HG03064 (cell line): ENCODE measurements around the gene TPSD1.
"Not testable (repeated sequence)": the region's sequence is repeated elsewhere in the genome, so short reads cannot be mapped to it uniquely, and the experiment has no call there.

ENCODE experiments used
- ATAC-seq: cut with Tn5 transposase; IDR thresholded peaks from one replicate; pipeline ENCODE4 v1.9.1; 2021; ENCODE audit warnings: low read depth; ENCODE audit not compliant: unreplicated experiment

Gene TPSD1

GRCh38 chr16:1220841-1221627, 34.8 kb upstream of the TPSD1 start:
- no peak for ATAC-seq

DNA sequence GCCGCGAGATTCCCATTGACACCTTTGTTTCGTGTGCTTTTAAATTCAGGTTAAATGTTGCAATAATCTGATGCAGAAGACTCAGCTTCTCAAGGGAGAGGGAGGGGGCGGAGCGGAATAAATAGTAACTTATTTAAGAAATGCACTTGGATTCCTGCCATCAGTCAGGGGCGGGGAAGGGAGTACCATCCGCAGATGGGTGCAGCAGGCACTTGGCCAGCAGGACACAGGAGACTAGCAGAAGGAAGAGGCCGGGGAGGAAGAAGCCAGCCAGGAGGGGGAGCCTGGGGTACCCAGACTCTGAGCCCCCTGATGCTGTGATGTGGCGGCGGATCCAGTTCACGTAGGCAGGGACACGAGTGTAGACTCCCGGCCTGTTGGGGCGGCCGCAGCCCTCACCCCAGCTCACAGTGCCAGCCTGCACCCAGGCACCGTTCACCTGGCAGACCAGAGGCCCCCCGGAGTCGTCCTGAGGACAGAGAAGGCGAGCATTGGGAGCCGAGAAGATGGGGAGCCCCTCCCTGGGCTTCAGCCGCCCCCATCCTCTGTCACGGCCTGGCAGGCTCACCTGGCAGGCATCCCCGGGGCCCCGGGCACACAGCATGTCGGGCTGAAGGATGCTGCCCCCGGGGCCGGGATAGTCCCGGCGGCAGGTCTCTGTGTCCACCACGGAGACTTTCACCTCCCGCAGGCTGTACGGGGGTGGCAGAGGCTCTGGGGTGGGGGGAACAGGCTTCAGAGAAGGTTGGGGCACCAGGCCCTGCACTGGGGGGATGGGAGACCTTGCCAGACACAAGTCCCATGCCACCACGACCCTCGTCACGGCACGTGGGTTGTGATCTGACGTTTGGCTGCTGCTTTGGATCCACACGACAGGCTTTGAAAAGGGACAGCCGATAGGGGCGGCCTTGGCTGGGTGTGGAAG, 34.0 kb upstream of the TPSD1 start:
- ATAC-seq, result no peak

DNA sequence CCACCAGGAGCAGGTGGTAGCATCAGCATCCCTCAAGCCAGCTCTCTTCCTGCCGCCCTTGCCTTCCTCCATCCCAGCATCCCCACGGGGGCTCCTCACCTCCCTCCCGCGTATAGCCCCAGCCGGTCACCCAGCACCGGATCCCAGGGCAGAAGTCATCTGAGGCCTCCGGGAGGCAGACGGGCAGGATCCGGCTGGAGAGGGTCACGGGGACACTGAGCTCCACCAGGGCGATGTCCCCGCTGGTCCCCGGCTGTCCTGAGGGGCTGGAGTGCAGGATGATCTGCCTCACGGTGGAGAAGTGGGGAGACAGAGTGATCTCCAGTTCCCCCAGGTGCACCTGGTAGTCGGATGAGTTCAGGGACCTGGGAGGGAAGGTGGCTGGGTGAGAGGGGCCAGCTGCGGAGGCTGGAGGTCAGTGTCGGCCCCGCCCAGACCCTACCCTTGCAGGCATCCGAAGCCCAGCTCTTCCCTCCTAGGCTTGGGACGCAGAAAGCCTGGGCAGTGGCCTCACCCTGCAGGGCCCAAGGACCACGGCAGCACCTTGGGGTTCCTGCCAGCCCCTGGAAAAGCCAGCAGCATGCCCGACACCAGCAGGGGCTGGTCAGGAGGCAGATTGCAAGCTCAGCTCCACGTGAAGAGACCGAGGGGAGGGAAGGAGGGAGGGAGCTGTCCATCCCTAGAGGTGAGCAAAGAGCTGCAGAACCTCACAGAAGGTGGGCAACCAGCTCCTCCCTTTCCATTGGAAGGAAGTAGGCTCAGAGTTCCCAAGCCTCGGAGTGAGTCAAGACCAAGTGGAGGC, 33.1 kb upstream of the TPSD1 start:
- ATAC-seq, result no peak

GRCh38 chr16:1223355-1224214, 32.3 kb upstream of the TPSD1 start:
- ATAC-seq, result no peak

DNA sequence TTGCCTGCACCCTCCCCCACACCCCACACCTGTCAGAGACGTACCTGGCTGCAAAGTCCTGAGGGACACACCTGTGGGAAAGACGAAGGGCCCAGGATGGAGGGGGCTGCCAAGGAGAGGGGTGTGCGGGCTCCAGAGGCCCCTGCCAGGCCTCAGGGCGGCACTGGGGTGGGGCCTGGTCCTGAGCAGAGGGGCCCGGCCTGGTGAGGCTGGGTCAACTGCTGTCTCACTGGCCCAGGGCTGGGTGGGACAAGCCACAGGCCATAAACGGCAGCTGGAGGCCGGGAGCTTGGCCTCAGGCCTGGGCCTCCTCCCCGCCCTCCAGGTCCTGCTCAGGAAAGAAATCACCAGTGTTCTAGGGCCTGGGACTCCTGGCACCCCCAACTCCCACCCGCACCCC, 31.3 kb upstream of the TPSD1 start:
- ATAC-seq, result no peak

GRCh38 chr16:1225051-1225451, 30.8 kb upstream of the TPSD1 start, which contains the start of gene TPSG1:
TSS of gene TPSG1 (minus strand) at chr16:1225268. CDS start at chr16:1225252, 16 bp downstream.
- ATAC-seq, result no peak

DNA sequence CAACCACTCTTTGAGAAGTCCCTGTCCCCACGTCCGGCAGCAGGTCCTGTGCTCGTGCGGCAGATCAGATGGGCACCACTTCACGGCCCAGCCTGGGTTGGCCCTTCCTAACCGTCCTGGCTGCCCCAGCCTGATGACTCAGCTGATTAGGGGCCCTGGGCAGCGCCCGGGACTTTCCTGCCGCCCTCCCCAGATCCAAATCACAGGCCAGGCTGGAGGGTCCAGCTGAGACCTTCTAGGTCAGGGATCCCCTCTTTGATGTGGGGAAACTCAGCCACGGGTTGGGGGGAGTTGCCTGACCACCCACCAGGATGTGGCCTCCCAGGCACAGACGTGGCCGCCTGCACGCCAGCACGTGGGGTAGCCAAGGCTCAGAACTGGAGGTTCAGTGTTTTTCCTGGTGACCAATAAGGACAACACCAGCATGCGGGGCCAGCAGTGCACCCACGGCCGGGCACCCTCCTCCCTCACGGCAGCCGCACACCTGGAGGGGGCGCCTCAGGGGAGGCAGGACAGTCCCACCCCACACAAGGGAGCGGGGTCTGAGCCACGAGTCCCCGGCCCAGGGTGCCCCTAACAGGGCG, 30.0 kb upstream of the TPSD1 start:
- not testable (repeated sequence) for ATAC-seq

DNA sequence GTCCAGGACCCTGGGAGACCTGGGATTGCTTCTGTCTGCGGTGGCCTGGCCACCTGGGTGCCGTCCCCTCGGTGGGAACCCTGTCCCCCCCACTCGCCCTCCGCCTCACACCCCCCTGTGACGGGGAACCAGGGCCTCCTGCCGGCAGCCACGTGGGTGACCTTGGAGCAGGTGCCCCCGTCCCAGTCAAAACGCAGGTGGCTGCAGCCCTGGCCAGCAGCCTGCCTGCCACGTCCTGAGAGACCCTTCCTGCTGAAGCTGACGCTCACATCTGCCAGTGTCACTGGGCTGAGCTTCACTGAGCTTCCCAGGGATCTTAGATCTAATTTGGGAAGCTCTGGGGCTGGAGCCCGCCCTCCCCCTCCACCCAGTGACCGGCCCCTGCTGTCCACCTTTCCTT, 29.2 kb upstream of the TPSD1 start:
- ATAC-seq, result not testable (repeated sequence)

DNA sequence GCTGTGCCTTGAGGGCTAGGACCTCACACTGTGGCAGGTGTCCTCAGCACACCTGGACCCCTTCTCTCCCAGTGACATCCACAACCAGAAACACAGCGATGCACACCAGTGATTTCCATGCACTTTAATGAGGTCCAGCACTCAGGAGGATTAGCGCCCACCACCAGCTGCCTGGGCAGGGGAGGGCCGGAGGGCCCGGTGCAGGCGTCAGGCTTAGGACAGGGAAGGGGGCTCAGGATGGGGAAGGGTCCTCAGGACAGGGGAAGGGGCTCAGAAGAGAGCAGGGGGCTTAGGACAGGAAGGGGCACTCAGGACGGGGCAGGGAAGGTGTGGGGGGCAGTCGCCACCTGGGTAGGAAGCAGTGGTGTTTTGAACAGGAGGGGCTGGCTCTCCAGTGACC, 27.6 kb upstream of the TPSD1 start:
- ATAC-seq, result not testable (repeated sequence)

- ATAC-seq, result not testable (repeated sequence)
Observed at GRCh38 chr16:1229476-1229875, 26.4 kb upstream of the TPSD1 start.

GRCh38 chr16:1230084-1230470, 25.8 kb upstream of the TPSD1 start, which contains the start of gene TPSB2:
TSS of gene TPSB2 (minus strand) at chr16:1230184. CDS start at chr16:1229951, 233 bp downstream.
- not testable (repeated sequence) for ATAC-seq

DNA sequence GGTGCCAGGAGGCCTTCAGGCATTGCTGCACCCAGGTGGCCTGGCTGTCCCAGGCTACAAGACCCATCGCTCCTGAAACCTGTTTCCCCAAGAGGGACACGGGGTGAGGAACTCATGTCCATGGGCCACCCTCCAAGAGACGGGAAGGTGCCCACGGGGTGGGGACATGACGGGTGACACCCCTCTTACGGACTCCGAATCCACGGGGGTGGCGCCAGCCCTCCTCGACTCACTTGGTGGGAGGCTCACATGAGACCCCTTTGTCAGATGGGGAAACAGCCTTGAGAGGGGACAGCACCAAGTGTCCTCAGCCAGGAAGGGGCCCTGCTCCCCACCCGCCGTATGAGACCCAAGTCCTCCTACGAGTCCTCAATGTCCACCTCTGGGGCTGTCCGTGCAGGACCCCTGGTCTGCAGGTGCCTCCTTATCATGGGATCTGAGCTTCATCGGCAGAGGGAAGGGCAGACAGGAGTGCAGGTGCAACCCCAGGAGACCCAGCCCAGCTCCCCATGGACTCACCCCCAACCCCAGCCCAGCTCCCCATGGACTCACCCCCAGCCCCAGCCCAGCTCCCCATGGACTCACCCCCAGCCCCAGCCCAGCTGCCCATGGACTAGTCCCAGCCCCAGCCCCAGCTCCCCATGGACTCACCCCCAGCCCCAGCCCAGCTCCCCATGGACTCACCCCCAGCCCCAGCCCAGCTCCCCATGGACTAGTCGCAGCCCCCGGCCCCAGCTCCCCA, 25.2 kb upstream of the TPSD1 start:
- ATAC-seq, result not testable (repeated sequence)

DNA sequence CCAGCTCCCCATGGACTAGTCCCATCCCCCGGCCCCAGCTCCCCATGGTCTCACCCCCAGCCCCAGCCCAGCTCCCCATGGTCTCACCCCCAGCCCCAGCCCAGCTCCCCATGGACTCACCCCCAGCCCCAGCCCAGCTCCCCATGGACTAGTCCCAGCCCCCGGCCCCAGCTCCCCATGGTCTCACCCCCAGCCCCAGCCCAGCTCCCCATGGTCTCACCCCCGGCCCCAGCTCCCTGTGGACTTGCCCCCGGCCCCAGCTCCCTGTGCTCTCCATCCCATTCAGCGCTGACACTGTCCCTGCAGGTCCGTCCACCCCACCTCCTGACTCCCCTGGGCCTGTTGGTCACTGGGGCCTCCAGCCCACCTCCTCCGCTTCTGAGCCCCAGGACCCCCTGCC, 24.6 kb upstream of the TPSD1 start:
- ATAC-seq, result not testable (repeated sequence)

- not testable (repeated sequence) for ATAC-seq
Observed at GRCh38 chr16:1232049-1232748, 23.7 kb upstream of the TPSD1 start.

- not testable (repeated sequence) for ATAC-seq
Observed at GRCh38 chr16:1236659-1237058, 19.2 kb upstream of the TPSD1 start.

- no peak for ATAC-seq
Observed at GRCh38 chr16:1237990-1238389, 17.9 kb upstream of the TPSD1 start.

- ATAC-seq, result not testable (repeated sequence)
Observed at GRCh38 chr16:1238909-1239308, 17.0 kb upstream of the TPSD1 start.

DNA sequence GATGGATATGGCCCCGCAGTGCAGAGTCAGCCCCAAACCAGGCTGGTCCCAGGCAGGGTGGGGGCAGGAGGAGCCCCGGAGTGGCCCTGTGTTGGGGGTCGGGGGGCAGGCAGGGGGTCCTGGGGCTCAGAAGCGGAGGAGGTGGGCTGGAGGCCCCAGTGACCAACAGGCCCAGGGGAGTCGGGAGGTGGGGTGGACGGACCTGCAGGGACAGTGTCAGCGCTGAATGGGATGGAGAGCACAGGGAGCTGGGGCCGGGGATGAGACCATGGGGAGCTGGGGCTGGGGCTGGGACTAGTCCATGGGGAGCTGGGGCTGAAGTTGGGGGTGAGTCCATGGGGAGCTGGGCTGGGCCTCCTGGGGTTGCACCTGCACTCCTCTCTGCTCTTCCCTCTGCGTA, 16.3 kb upstream of the TPSD1 start:
- not testable (repeated sequence) for ATAC-seq
